OCI-LY7 (cell line): Measurements from ENCODE around the gene GALNTL6. TPM values are rescaled to one million over a fixed set of nuclear protein-coding genes. Genes with fewer than 3 reads are reported as not detected.
"Not testable (repeated sequence)": the region's sequence is repeated elsewhere in the genome, so short reads cannot be mapped to it uniquely, and the experiment has no call there.

Experiments
- BruUV-seq: library from RNA; stranded (reverse); fragments of 400-500 nt; replicated peaks from 2 replicates; lab custom pipeline; 2021; lab: Mats Ljungman, UMichigan
- CTCF ChIA-PET: fragments of 300-600 bp; sonication (Branson Sonifier 250); formaldehyde crosslinking; loops from one replicate; lab custom pipeline; 2022; ENCODE audit warnings: antibody characterized with exemption; ENCODE audit not compliant: unreplicated experiment; lab: Charles Lee
- POLR2A ChIA-PET: fragments of 300-600 bp; sonication (Branson Sonifier 250); formaldehyde crosslinking; loops from one replicate; lab custom pipeline; 2022; ENCODE audit warnings: antibody characterized with exemption; lab: Charles Lee
- DNase-seq: peaks from one replicate; pipeline ENCODE4 v3.0.0-alpha.2; 2015; ENCODE audit warnings: low spot score
- H2AFZ ChIP-seq: fragments of 200-600 bp; sonication (generic), shearing (Covaris generic); 2 replicates; pipeline ENCODE4 v1.6.1; 2014; ENCODE audit warnings: mild to moderate bottlenecking, antibody characterized with exemption, low read length, moderate library complexity
- H3K27ac ChIP-seq: fragments of 200-600 bp; sonication (generic); 2 replicates; pipeline ENCODE4 v1.5.1; 2014; ENCODE audit warnings: mixed run types, low read depth, mild to moderate bottlenecking, moderate library complexity, low read length, inconsistent platforms; ENCODE audit not compliant: poor library complexity, severe bottlenecking
- H3K36me3 ChIP-seq: fragments of 200-600 bp; sonication (generic); 2 replicates; pipeline ENCODE4 v1.6.1; 2014; ENCODE audit warnings: mild to moderate bottlenecking, antibody characterized with exemption, low read length, moderate library complexity, mixed read lengths; ENCODE audit not compliant: insufficient read depth
- H3K4me1 ChIP-seq: fragments of 200-600 bp; sonication (generic); 2 replicates; pipeline ENCODE4 v1.5.1; 2014; ENCODE audit warnings: mild to moderate bottlenecking, low read length; ENCODE audit not compliant: insufficient read depth, poor library complexity, severe bottlenecking
- H3K4me2 ChIP-seq: fragments of 200-600 bp; sonication (generic); 2 replicates; pipeline ENCODE4 v1.6.1; 2014; ENCODE audit warnings: mild to moderate bottlenecking, low read length
- H3K4me3 ChIP-seq: fragments of 200-600 bp; sonication (generic); 2 replicates; pipeline ENCODE4 v1.5.1; 2014; ENCODE audit warnings: mild to moderate bottlenecking, low read depth, low read length; ENCODE audit not compliant: poor library complexity, severe bottlenecking
- H3K79me2 ChIP-seq: fragments of 200-600 bp; sonication (generic); 2 replicates; pipeline ENCODE4 v1.6.1; 2016; ENCODE audit warnings: low read depth, mild to moderate bottlenecking, low read length, moderate library complexity, mixed read lengths; ENCODE audit not compliant: insufficient read depth
- H3K9me2 ChIP-seq: fragments of 200-600 bp; sonication (generic); 2 replicates; pipeline ENCODE4 v1.6.1; 2016; ENCODE audit warnings: mild to moderate bottlenecking, low read length, mixed read lengths; ENCODE audit not compliant: insufficient read depth
- H3K9me3 ChIP-seq: fragments of 200-600 bp; sonication (generic); 2 replicates; pipeline ENCODE4 v1.6.1; 2014; ENCODE audit warnings: mild to moderate bottlenecking, mixed run types, low read length, mixed read lengths
- H4K20me1 ChIP-seq: fragments of 200-600 bp; sonication (generic); 2 replicates; pipeline ENCODE4 v1.6.1; 2014; ENCODE audit warnings: mild to moderate bottlenecking, antibody characterized with exemption, low read length, moderate library complexity, mixed read lengths; ENCODE audit not compliant: insufficient read depth
- CTCF ChIP-seq: fragments of 200-600 bp; sonication (generic); conservative IDR thresholded peaks from 2 replicates; pipeline ENCODE4 v1.5.1; 2014; ENCODE audit warnings: mild to moderate bottlenecking, antibody characterized with exemption, low read length, moderate library complexity, mixed read lengths
- EZH2phosphoT487 ChIP-seq: fragments of 200-600 bp; sonication (generic); IDR thresholded peaks from 2 replicates; pipeline ENCODE4 v1.6.1; 2018; ENCODE audit warnings: low read depth, borderline replicate concordance, mild to moderate bottlenecking, mixed run types, antibody characterized with exemption, low read length, moderate library complexity, mixed read lengths
- intact Hi-C: fragments of 100-400 bp; cut with micrococcal nuclease; formaldehyde crosslinking; loops from one replicate; pipeline ENCODE4 v1.10.0; 2022; ENCODE audit not compliant: unreplicated experiment
- total RNA-seq, 2 experiments: library from RNA; depleted of rRNA in 1 of 2; stranded (reverse); fragments of >200 nt in 1 of 2; shearing (Covaris generic) in 1 of 2; gene quantifications; 2 replicates each; pipeline ENCODE4 v1.2.3, GENCODE V29; 2014 to 2022

The GALNTL6 gene
- total RNA-seq, 2 experiments from 2014 or later = not detected

GRCh38 chr4:172957216-172957615, 1144.0 kb downstream of the GALNTL6 start:
- H3K4me2 ChIP-seq = no peak overlapping the region
- H3K4me3 ChIP-seq = no peak overlapping the region
- ChIA-PET POLR2A (interaction anchor here (0.6 kb wide), 1 partner anchor 109 kb away, joined by 3 read pairs; no protein-coding TSS in a partner anchor), CTCF (no interaction called here)
- H3K79me2 ChIP-seq = no peaks in the 10 kb centered on the region
- no peak overlapping the region for H3K27ac ChIP-seq
- intact Hi-C loops = no loop called here
- no peaks in the 10 kb centered on the region for H3K9me2 ChIP-seq
- no peak for DNase-seq
- no peaks in the 10 kb centered on the region for H3K4me1 ChIP-seq
- BruUV-seq = no TSS peak
- no peak for TF ChIP-seq CTCF
- TF ChIP-seq EZH2phosphoT487 = no peak
- H4K20me1 ChIP-seq = no peaks in the 10 kb centered on the region
- no peaks in the 10 kb centered on the region for H3K9me3 ChIP-seq
- no peak overlapping the region for H2AFZ ChIP-seq
- H3K36me3 ChIP-seq = no peaks in the 10 kb centered on the region

GRCh38 chr4:172962564-172963353, 1149.6 kb downstream of the GALNTL6 start:
- no TSS peak for BruUV-seq
- no peak overlapping the region for H2AFZ ChIP-seq
- H3K4me1 ChIP-seq = no peaks in the 10 kb centered on the region
- no peaks in the 10 kb centered on the region for H3K9me3 ChIP-seq
- H3K9me2 ChIP-seq = no peaks in the 10 kb centered on the region
- H3K79me2 ChIP-seq = no peaks in the 10 kb centered on the region
- no peak overlapping the region for H3K4me2 ChIP-seq
- ChIA-PET CTCF (no interaction called here), POLR2A (no interaction called here)
- H3K4me3 ChIP-seq = no peak overlapping the region
- intact Hi-C loops = no loop called here
- no peak for TF ChIP-seq EZH2phosphoT487
- no peak for TF ChIP-seq CTCF
- DNase-seq = no peak
- H3K27ac ChIP-seq = no peak overlapping the region
- H3K36me3 ChIP-seq = no peaks in the 10 kb centered on the region
- H4K20me1 ChIP-seq = no peaks in the 10 kb centered on the region

GRCh38 chr4:172963498-172964294, 1150.5 kb downstream of the GALNTL6 start:
- TF ChIP-seq CTCF (no peak), EZH2phosphoT487 (no peak)
- Histone ChIP-seq H3K36me3 (no peaks in the 10 kb centered on the region), H3K9me2 (no peaks in the 10 kb centered on the region), H3K9me3 (no peaks in the 10 kb centered on the region), H4K20me1 (no peaks in the 10 kb centered on the region), H2AFZ (no peak overlapping the region), H3K4me3 (no peak overlapping the region), H3K27ac (no peak overlapping the region), H3K79me2 (no peaks in the 10 kb centered on the region), H3K4me2 (no peak overlapping the region), H3K4me1 (no peaks in the 10 kb centered on the region)
- no TSS peak for BruUV-seq
- intact Hi-C loops = no loop called here
- POLR2A ChIA-PET = no interaction called here
- CTCF ChIA-PET = no interaction called here
- no peak for DNase-seq

- H3K79me2 ChIP-seq, BruUV-seq, CTCF ChIA-PET, POLR2A ChIA-PET, H3K9me3 ChIP-seq, H3K4me2 ChIP-seq, DNase-seq, H3K27ac ChIP-seq, H2AFZ ChIP-seq, H3K4me3 ChIP-seq, H4K20me1 ChIP-seq, H3K36me3 ChIP-seq, H3K4me1 ChIP-seq, intact Hi-C loops, H3K9me2 ChIP-seq: not testable (repeated sequence)
Measured at GRCh38 chr4:172970189-172970588, 1157.0 kb downstream of the GALNTL6 start.
